WTC11 (cell line): ENCODE measurements around the gene SIGLEC11. TPM values are rescaled to one million over a fixed set of nuclear protein-coding genes. Genes with fewer than 3 reads are reported as not detected.

Experiments
- ATAC-seq: fragments of 200-7000 bp; cut with Tn5 transposase; 2 replicates; pipeline ENCODE4 v1.10.0; 2021; ENCODE audit warnings: mild to moderate bottlenecking, moderate library complexity
- CTCF ChIA-PET: fragments of 300-600 bp; sonication (Branson Sonifier 250); formaldehyde crosslinking; loops from one replicate; lab custom pipeline; 2021; ENCODE audit warnings: antibody characterized with exemption; lab: Charles Lee
- POLR2A ChIA-PET: fragments of 350-600 bp; sonication (Branson Sonifier 250); formaldehyde crosslinking; loops from one replicate; lab custom pipeline; 2021; ENCODE audit warnings: antibody characterized with exemption; lab: Charles Lee
- DNase-seq: peaks from one replicate; pipeline ENCODE4 v3.0.0; 2021; ENCODE audit warnings: low spot score
- H3K27ac Mint-ChIP-seq: 2 replicates; pipeline ENCODE4 v1.8.0; 2021; ENCODE audit warnings: mixed read lengths
- H3K27me3 Mint-ChIP-seq: 2 replicates; pipeline ENCODE4 v1.8.0; 2021; ENCODE audit warnings: low read depth, mild to moderate bottlenecking, moderate library complexity, mixed read lengths
- H3K36me3 Mint-ChIP-seq: 2 replicates; pipeline ENCODE4 v1.8.0; 2021; ENCODE audit warnings: mixed read lengths
- H3K4me1 Mint-ChIP-seq: 2 replicates; pipeline ENCODE4 v1.8.0; 2022; ENCODE audit warnings: mixed read lengths
- H3K4me3 Mint-ChIP-seq: 2 replicates; pipeline ENCODE4 v1.8.0; 2021; ENCODE audit warnings: mild to moderate bottlenecking, moderate library complexity, mixed read lengths
- H3K9me3 Mint-ChIP-seq: 2 replicates; pipeline ENCODE4 v1.8.0; 2021; ENCODE audit warnings: mixed read lengths
- AR ChIP-seq: fragments of 250-450 bp; sonication (Bioruptor Pico); IDR thresholded peaks from 2 replicates; pipeline ENCODE4 v1.9.0; 2021; ENCODE audit warnings: mild to moderate bottlenecking
- CBFB ChIP-seq: sonication (generic); formaldehyde crosslinking; IDR thresholded peaks from 2 replicates; pipeline ENCODE4 v1.8.1; 2022; ENCODE audit warnings: mild to moderate bottlenecking, low read depth, missing genetic modification reagents
- CREB1 ChIP-seq: sonication (generic); formaldehyde crosslinking; IDR thresholded peaks from 2 replicates; pipeline ENCODE4 v1.8.0; 2023; ENCODE audit warnings: mild to moderate bottlenecking, missing genetic modification reagents
- E2F4 ChIP-seq: sonication (generic); formaldehyde crosslinking; IDR thresholded peaks from 2 replicates; pipeline ENCODE4 v1.8.1; 2022; ENCODE audit warnings: low read depth, mild to moderate bottlenecking, moderate library complexity, missing genetic modification reagents, borderline replicate concordance
- EMX1 ChIP-seq: fragments of 250-450 bp; sonication (Bioruptor Pico); IDR thresholded peaks from 2 replicates; pipeline ENCODE4 v1.8.0; 2021; ENCODE audit warnings: mild to moderate bottlenecking
- FOXJ3 ChIP-seq: sonication (generic); formaldehyde crosslinking; IDR thresholded peaks from 2 replicates; pipeline ENCODE4 v1.9.0; 2021; ENCODE audit warnings: missing genetic modification reagents, mild to moderate bottlenecking, borderline replicate concordance
- FOXP1 ChIP-seq: sonication (generic); formaldehyde crosslinking; IDR thresholded peaks from 2 replicates; pipeline ENCODE4 v1.8.0; 2022; ENCODE audit warnings: missing genetic modification reagents, mild to moderate bottlenecking, moderate library complexity, borderline replicate concordance
- GABPB1 ChIP-seq: sonication (generic); formaldehyde crosslinking; IDR thresholded peaks from 2 replicates; pipeline ENCODE4 v1.8.1; 2023; ENCODE audit warnings: mild to moderate bottlenecking, missing genetic modification reagents
- HMGA2 ChIP-seq: fragments of 250-450 bp; sonication (Bioruptor Pico); IDR thresholded peaks from 2 replicates; pipeline ENCODE4 v1.4.0; 2021; ENCODE audit warnings: mild to moderate bottlenecking, moderate library complexity
- HMGXB4 ChIP-seq: sonication (generic); formaldehyde crosslinking; IDR thresholded peaks from 2 replicates; pipeline ENCODE4 v1.8.1; 2023; ENCODE audit warnings: mild to moderate bottlenecking, moderate library complexity, missing genetic modification reagents
- JAZF1 ChIP-seq: fragments of 250-450 bp; sonication (Bioruptor Pico); IDR thresholded peaks from 2 replicates; pipeline ENCODE4 v1.9.0; 2021; ENCODE audit warnings: moderate library complexity, mild to moderate bottlenecking, inconsistent platforms
- NR2C2 ChIP-seq: sonication (generic); formaldehyde crosslinking; IDR thresholded peaks from 2 replicates; pipeline ENCODE4 v1.8.0; 2022; ENCODE audit warnings: mild to moderate bottlenecking, missing genetic modification reagents
- PRDM15 ChIP-seq: sonication (generic); formaldehyde crosslinking; IDR thresholded peaks from 2 replicates; pipeline ENCODE4 v1.8.0; 2022; ENCODE audit warnings: missing genetic modification reagents
- PREB ChIP-seq: sonication (generic); formaldehyde crosslinking; IDR thresholded peaks from 2 replicates; pipeline ENCODE4 v1.8.1; 2022; ENCODE audit warnings: mild to moderate bottlenecking, missing genetic modification reagents, moderate library complexity, borderline replicate concordance
- PRRX2 ChIP-seq: fragments of 250-450 bp; sonication (Bioruptor Pico); IDR thresholded peaks from 2 replicates; pipeline ENCODE4 v1.8.0; 2021; ENCODE audit warnings: mild to moderate bottlenecking
- TEAD4 ChIP-seq: sonication (generic); formaldehyde crosslinking; IDR thresholded peaks from 2 replicates; pipeline ENCODE4 v1.8.0; 2022; ENCODE audit warnings: mild to moderate bottlenecking, missing genetic modification reagents
- ZBTB43 ChIP-seq: sonication (generic); formaldehyde crosslinking; IDR thresholded peaks from 2 replicates; pipeline ENCODE4 v1.8.1; 2023; ENCODE audit warnings: mild to moderate bottlenecking, missing genetic modification reagents
- ZNF219 ChIP-seq: sonication (generic); formaldehyde crosslinking; IDR thresholded peaks from 2 replicates; pipeline ENCODE4 v1.8.0; 2023; ENCODE audit warnings: missing genetic modification reagents, mild to moderate bottlenecking, borderline replicate concordance
- ZNF423 ChIP-seq: fragments of 250-450 bp; sonication (Bioruptor Pico); IDR thresholded peaks from 2 replicates; pipeline ENCODE4 v2.1.2; 2022; ENCODE audit warnings: mild to moderate bottlenecking, moderate library complexity
- ZNF425 ChIP-seq: fragments of 250-450 bp; sonication (Bioruptor Pico); conservative IDR thresholded peaks from 2 replicates; pipeline ENCODE4 v1.9.0; 2021; ENCODE audit warnings: mild to moderate bottlenecking
- total RNA-seq: library from RNA; stranded (reverse); gene quantifications from 3 replicates; pipeline ENCODE4 v1.2.3, GENCODE V29; 2021

The SIGLEC11 gene
- total RNA-seq, 1 experiment from 2014 or later = not detected

GRCh38 chr19:50002386-50002960, 41.5 kb upstream of the SIGLEC11 start:
- Mint-ChIP-seq H3K9me3 (no peaks in the 10 kb centered on the region), H3K27me3 (no peaks in the 10 kb centered on the region), H3K27ac (no peak overlapping the region), H3K4me3 (no peak overlapping the region), H3K4me1 (no peaks in the 10 kb centered on the region; the same call in 1 of the 2 replicates), H3K36me3 (peaks cover 16% of the 10 kb centered on the region)
- CTCF ChIA-PET = no interaction called here
- no peak for DNase-seq
- TF ChIP-seq JAZF1 (no peak), HMGXB4 (CRISPR knock-in tag) (no peak), PREB (CRISPR knock-in tag) (no peak), EMX1 (no peak), ZBTB43 (CRISPR knock-in tag) (no peak), TEAD4 (CRISPR knock-in tag) (no peak), FOXP1 (CRISPR knock-in tag) (no peak), AR (CRISPR knock-in tag) (no peak), FOXJ3 (CRISPR knock-in tag) (no peak), CREB1 (CRISPR knock-in tag) (no peak)
- TF ChIP-seq, all 79 proteins: peak for 0
- POLR2A ChIA-PET = no interaction called here
- ATAC-seq = no peak

- ChIA-PET CTCF (no interaction called here), POLR2A (no interaction called here)
- TF ChIP-seq ZNF219 (CRISPR knock-in tag) = no peak
- TF ChIP-seq PRDM15 (CRISPR knock-in tag) = no peak
- no peak for TF ChIP-seq CBFB (CRISPR knock-in tag)
- TF ChIP-seq ZNF423 (CRISPR knock-in tag) = no peak
- no peak for TF ChIP-seq ZBTB43 (CRISPR knock-in tag)
- no peak for TF ChIP-seq E2F4 (CRISPR knock-in tag)
- no peak for TF ChIP-seq ZNF425 (CRISPR knock-in tag)
- no peak for TF ChIP-seq GABPB1 (CRISPR knock-in tag)
- TF ChIP-seq NR2C2 (CRISPR knock-in tag) = no peak
- no peak for TF ChIP-seq PRRX2 (CRISPR knock-in tag)
- TF ChIP-seq HMGA2 (CRISPR knock-in tag) = no peak
These were observed 40.8 kb upstream of the SIGLEC11 start for GRCh38 chr19:50001775-50002174.

More at GRCh38 chr19:50001775-50002174, 40.8 kb upstream of the SIGLEC11 start:
- DNase-seq (no peak), ATAC-seq (no peak)
- H3K4me1 Mint-ChIP-seq = no peaks in the 10 kb centered on the region; the same call in 1 of the 2 replicates
- no peaks in the 10 kb centered on the region for H3K9me3 Mint-ChIP-seq
- H3K27ac Mint-ChIP-seq = no peak overlapping the region
- peaks cover 12% of the 10 kb centered on the region for H3K36me3 Mint-ChIP-seq
- H3K27me3 Mint-ChIP-seq = no peaks in the 10 kb centered on the region
- H3K4me3 Mint-ChIP-seq = no peak overlapping the region
